Measurements from ENCODE around the gene ADGRG1.

Gene ADGRG1

DNA sequence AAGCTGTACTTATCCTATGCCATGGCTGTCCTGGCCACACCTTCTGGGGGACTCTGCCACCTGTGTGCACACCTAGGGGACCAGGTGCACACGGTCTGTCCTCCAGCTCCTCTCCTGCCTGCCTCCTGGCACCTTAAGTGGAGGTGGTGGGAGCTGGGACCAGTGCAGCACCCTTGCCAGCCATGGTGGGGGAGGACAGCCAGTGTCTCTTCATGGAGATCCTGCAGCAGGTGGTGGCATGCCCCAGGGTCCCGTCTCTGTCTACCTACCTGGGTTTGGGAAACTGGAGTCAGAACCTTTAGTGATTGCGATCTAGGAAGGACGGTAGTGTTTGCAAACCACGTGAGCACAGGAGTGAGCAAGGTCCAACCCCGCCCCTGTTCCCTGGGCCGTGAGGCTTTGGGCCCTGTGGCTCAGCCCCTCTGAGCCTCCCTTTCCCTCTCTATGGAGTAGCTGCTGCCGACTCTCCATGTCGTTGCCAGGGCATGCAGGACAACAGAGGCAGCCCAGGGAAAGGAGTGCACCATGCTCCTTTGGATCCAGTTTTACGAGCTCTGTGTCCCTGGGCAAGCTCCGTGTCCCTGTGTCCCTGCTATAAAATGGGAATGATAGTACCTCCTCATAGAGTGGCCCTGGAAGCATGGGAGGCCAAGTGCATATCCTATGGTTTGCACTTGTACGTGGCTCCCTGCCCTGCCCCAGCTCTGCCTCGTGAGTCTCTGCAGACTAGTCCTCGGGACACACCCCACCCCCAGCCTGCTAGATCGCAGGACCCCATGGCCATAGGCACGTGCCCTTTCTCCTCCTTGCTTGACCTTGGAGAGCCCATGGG, 7.1 kb downstream of the ADGRG1 start:
- in situ Hi-C loops (cut with MboI; ENCODE audit: low sequenced_read_pairs), result no loop called here

DNA sequence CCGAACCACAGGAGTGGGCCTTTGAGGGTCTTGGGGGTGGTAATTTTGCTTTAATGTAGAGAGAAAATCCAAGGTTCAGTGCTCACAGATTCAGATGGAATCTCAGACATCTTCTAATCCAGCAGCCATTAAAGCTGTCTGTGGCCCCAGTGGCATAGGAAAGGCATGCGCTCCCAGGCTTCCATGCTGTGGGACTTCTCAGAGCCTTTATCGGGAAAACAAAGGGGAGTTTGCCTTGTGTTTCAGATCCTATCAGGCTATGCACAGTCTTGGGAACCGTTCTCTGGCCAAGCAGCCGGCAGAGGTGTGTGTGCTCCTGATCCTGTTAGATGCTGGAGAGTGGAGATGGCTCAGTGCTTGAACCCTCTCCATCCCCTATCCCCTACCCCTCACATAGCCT, 7.8 kb downstream of the ADGRG1 start:
- in situ Hi-C loops (cut with MboI; ENCODE audit: low sequenced_read_pairs), result no loop called here

DNA sequence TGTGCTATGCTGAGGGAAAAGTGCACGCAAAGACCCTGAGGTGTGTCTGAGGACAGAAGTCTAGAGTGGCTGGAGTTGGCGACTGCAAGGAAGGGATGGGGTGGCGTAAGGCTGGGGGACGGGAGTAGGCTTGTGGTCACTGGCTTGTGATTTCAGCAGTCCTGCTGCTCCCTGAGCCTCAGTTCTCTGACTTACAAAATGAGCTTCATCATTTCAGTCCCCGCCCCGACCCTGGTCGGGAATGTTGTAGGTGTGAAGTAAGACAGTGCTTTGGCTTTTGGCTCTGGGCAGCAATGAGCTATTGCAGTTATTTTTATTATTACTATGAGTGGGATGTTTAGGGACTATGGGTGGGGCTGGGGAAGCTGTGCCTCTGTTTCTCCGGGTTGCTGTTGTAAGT, 8.6 kb downstream of the ADGRG1 start:
- in situ Hi-C loops (cut with MboI; ENCODE audit: low sequenced_read_pairs), result no loop called here

DNA sequence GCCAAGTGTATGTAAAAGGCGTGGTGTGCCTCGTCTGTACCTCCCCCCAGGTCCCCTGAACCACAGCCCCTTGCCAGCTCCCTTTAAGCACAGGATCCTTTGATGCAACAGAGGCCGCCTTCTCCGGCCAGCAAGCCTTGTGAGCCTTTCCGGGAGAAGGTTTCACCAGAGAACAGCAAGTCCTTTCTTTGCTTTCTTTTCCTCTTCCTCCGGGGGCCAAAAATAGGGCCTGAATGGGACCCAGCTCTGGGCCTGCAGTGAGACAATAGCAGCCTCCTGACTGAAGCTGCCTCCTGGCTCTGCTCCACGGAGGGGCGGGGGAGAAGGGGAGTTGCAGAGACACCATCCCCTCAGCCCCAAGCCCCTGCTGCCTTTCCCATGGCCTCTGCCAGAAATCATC, 9.0 kb downstream of the ADGRG1 start:
- in situ Hi-C loops (cut with MboI; ENCODE audit: low sequenced_read_pairs), result no loop called here

DNA sequence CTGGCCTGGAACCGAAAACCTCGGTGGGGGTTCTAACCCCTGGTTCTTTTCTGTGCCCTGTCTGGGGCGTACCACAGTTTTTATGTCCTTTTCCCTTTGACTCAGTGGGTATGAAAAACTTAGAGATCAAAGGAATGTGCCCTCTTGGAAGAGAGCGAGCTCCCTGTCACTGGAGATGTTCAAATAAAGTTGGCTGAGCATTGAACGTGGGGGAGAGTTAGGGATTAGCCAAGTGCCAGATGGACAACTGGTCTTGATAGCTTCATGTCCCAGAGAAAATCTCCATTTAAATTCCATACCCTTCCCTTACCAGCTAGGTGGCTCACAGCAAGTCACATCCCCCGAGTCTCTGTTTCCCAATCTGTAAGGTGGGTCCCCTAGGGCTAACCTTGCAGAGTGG, 9.5 kb downstream of the ADGRG1 start:
- in situ Hi-C loops (cut with MboI; ENCODE audit: low sequenced_read_pairs), result no loop called here

DNA sequence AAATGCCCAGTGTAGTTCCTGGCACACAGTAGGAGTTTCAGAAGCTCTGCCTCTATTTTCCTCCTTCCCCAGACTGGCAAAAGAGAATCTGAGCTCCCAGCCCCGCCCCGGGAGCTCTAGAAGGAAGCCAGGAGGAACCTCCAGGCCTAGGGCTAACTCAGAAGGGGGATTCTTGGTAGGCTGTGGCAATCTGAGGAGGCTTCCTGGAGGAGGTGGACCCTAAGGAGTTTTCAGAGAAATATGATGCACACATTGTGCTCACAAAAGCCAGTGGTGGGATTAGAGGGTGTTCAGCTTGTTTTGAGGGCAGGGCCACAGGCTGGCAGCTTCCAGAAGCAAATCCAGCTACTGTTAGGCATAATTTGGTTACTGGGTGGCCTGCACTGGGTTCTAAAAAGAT, 10.0 kb downstream of the ADGRG1 start:
- in situ Hi-C loops (cut with MboI; ENCODE audit: low sequenced_read_pairs), result no loop called here

DNA sequence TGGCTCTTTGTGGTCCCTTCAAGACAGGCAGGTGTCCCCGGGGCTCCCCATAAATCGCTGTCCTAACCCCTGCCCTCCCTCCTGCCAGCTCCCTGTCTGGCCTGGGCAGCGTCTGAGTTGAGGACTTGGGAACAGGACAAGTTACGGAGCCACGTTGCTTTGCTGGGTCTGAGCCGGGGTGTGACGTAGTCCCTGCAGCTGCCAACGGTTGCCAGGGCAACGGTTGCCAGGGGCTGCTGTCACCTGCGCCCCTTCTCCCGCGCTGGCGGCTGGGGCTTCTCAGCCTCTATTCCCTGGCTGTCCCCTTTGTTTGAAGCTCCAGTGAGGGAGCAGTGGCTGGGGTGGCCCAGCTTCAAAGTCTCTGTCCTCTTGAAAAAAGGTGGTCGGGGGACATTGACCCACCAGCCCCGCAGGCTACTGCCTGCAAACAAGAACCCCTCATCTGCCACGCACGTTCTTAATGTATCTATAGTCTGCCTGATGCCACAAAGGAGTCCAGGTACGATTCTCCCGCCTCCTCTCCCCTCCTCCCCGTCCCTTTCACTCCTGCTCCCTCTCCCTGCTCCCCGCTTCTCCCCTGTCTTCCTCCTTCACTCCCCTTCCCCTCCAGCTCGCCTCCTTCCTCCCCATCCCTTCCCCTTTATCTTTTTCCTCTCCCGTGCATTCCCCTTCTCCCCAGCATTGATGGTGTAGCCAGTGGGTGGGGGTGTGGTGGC, 10.9 kb downstream of the ADGRG1 start:
- in situ Hi-C loops (cut with MboI; ENCODE audit: low sequenced_read_pairs), result no loop called here

DNA sequence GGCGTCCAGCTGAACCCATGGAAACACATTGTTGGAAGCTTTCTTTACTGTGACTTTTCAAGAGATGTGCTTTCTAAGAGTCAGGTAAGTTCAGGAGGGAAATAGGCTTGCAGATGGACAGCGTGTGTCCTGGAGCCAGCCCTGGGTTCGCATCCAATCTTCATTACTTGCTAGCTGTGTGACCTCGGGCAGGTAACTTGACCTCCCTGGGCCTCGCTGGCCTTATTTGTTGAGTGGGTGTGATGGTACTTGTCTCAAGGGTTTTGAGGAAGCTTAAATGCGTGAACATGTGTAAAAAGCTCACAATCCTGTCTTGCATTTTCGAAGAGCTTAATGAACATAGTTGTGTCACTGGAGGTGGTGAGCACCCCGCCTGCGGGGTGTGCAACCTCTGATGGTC, 11.8 kb downstream of the ADGRG1 start:
- in situ Hi-C loops (cut with MboI; ENCODE audit: low sequenced_read_pairs), result no loop called here

DNA sequence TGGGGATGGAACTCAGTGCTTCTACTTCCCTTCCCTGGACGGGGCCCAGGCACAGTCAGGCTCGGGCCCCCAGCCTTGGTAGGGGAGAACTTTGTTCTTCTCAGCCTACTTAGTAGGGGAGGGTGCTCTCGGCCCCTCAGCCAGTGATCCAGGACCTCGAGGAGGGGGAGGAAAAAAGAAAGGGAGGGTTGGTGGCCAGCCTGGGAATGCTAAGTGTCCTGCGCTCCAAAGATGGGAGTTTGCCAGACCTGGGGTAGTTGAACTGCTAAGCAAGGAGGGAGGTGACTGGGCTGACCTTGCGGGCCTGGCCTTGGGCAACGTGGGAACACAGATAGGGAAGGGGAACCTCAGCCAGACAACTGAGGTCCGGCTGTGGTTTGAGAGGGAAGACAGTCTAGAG, 12.2 kb downstream of the ADGRG1 start:
- in situ Hi-C loops (cut with MboI; ENCODE audit: low sequenced_read_pairs), result no loop called here

DNA sequence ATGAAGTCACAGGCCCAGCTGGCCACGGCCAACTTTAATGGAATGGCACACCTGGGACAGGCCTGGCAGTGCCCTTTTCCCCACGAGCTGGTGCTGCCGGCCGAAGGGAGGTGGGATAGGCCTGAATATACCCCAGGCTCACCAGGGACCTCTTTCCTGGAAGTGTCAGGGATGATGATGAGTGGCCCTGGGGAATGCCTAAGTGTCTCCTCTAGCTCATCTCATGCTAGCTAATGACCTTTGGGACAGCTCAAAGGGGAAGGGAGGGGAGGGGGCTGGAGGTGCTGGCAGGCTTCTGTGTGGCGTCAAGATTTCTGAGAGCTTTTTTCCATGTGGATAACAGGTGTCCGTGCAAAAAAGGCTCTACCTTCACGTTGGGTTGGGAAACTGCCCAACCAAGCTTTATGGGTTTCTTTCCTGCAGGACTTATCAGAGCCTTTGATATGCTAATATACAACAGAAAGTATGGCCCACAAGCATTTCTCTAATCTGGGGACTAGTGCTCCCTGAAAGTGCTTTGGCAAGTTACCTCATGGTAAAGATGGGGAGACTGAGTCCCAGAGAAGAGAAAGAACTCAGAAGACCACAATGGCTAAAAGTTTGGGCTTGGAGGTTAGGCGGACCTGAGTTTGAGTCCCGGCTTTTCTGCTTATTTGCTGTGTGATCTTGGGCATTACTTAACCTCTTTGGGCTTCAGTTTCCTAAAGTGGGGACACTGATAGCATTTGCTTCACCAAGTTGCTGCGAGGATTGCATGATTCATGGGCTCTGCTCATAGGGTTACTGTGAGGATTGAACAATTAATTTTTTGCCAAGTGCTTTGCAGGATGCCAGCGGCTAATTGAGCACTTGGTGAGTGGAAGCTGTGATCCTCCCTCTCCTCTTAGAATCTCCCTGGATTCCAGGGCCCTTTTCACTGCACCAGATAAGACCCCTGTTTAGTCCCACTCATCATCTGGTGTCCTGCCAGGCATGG, 14.0 kb downstream of the ADGRG1 start:
- in situ Hi-C loops (cut with MboI; ENCODE audit: low sequenced_read_pairs), result no loop called here

DNA sequence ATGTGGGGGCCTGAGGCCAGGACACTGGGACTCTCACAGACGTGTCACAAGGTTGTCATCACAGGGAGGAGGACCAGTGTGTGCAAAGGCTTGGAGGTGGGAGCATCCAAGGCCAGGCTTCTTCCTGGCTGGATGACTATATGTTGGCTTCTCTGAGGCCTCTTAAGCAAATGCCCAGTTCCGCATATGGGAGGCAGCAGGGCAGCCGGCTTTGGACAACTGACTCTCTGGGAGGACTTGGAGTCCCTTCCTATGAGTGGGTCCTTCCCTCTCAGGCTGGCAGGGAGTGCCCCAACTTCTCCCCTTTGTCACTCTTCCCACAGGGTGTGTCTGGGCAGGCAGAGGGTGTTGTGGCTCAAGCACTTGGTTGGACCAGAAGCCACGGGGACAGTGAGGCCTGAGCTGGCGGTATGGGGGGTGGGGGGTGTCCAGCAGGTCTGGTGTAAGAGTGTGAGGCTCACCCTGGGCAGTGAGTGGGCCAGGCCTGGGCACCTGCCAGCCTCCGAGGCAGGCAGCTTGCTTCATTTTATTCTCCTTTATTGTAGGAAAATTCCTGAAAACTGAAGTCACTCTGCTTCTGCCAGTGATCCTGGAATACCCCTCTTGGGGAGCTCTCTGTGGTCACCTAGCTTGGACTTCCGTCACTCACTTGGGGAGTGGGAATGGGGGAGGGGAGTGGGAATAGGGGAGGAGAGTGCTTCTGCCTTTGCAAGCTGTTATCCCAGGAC, 14.9 kb downstream of the ADGRG1 start:
- in situ Hi-C loops (cut with MboI; ENCODE audit: low sequenced_read_pairs), result no loop called here

DNA sequence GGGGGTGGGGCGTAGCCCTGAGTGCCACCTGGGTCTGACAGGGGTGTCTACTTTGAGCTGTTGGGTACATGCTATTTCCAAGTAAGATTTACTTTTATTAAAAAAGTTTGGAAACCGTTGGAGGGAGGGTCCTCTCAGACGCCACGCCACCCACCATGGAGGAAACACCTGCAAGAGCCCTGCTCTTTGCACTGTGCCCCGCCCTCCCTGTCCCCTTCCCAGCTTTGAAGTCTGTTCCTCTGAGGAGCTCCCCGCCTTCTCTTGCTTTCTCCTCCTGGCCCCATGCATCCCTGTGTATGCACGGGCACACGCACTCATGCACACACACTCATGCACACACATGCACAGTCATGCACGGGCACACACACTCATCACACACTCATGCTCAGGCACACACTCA, 15.5 kb downstream of the ADGRG1 start:
- in situ Hi-C loops (cut with MboI; ENCODE audit: low sequenced_read_pairs), result no loop called here

DNA sequence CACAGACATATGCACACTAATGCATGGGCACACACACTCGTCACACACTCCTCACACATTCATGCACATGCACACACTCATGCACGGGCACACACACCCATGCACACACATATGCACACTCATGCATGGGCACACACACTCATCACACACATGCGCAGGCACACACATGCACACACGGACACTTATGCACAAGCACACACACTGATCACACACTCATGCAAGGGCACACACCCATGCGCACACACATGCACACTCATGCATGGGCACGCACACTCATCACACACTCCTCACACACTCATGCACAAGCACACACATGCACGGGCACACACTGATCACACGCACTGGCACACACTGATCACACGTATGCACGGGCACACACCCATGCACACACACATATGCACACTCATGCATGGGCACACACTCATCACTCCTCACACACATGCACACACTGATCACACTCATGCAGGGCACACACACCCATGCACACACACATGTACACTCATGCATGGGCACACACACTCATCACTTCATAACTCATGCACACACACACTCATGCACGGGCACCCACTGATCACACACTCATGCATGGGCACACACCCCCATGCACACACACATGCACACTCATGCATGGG, 16.1 kb downstream of the ADGRG1 start:
- in situ Hi-C loops (cut with MboI; ENCODE audit: low sequenced_read_pairs), result no loop called here

DNA sequence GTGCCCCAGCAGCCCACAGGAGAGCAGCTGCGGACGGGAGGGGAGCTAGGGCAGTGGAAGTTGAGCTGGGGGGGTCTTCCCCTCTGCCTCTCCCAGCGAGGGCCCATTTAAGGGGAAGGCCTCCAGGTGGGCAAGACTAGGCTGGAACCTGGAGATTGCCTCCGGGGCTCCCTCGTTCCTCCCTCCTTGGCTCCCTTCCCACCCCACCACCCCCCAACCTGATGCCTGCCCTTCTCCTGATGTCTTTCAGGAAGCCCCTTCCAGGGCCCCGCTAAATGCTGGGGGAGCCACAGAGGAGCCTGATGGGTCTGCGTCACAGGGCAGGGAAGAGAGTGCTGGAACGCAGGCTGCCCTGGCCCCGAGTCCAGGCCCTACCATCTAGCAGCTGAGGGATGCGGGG, 16.7 kb downstream of the ADGRG1 start:
- in situ Hi-C loops (cut with MboI; ENCODE audit: low sequenced_read_pairs), result no loop called here

DNA sequence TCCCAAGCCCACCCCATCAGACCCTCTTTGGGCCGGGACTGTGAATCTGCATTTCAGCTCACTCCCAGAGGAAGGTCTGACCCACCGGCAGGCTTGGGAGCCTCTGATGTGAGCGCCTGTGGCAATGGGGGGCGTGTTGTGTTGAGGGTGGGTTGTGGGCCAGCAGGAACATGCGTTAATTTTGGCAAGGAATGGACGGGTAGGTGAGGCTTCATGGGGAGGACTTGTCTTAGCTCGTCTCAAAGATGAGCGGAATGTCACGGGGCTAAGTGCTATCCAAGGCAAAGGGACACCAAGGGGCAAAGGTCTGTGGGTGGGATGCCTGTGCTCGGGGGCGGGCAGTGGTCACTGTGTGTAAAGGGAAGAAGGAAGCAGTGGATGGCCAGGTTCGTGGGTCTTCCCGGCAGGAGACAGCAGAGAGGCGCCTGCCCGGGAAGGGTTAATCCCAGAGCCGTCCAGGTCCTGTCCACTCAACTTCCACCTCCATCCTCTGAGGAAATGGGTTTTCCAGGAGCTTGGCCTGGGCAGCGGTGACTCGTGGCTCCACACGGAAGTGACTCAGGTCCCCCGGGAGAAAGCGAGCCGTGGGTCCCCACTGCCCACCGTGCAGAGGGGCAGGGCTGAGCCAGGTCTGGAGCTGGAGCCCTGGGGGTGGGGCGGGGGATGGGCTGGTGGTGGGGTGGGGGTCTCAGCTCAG, 17.4 kb downstream of the ADGRG1 start:
- in situ Hi-C loops (cut with MboI; ENCODE audit: low sequenced_read_pairs), result no loop called here

DNA sequence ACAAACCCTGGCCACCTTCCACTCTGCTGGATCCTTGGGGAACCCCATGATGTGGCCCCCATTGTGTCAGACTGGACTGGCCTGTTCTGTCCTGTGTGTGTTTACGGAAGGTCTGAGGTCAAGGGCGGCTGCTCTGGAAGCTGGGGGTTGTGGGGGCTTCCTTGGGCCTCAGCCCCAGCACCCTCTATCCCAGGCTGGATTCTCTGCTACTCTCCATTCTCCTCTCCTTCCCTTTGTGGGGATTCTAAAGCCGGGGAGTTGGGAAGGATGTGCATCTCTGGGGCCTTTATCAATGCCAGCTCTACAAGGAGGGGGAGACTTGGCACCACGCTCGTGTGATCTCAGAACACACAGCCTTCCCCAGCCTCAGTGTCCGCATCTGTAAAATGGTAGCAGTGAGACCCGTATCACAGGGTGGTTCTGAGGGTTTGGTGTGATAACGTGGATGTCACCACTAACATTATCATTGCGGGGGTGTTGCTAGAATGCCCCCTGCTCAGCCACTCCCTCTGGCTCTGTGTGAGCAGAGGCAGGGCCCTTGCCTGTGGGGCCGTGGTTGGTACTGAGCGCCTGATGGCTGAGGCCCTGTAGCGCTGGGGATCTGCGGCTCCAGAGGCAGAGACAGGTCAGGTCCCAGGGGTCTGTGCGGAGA, 18.1 kb downstream of the ADGRG1 start:
- in situ Hi-C loops (cut with MboI; ENCODE audit: low sequenced_read_pairs), result no loop called here

DNA sequence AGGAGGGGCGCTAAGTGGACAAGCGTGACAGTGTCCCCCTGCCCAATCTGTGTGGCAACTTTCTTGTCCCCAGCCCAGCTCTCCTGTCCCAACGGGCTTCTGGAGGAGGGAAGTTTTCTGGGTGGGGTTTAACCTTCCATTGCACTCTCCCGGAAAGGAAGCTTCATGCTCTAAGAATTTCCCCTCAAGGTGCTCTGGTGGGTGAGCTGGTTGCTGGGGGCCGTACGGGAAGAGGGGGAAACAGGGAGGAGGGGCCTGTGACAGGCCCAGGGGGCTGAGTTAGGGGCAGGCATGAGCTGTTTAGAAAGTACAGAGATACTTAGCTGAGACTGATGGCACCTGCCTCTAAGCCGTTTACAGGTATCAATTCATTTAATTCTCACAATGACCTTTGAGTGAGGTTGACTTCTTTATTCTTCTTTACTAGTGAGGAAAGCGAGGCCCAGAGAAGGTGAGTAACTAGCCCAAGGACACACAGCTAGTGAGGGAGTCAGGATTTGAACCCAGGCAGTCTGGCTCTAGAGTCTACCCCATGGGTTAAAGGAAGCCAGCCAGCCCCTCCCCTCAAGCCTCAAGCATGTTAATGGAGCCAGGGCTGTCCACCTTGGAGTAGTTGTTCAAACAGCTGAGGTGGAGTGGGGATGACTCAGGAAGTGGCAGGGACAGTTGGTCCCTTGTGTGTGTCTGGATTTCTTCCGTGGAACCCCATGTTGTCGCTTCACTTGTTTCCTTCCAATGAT, 18.9 kb downstream of the ADGRG1 start:
- in situ Hi-C loops (cut with MboI; ENCODE audit: low sequenced_read_pairs), result no loop called here

DNA sequence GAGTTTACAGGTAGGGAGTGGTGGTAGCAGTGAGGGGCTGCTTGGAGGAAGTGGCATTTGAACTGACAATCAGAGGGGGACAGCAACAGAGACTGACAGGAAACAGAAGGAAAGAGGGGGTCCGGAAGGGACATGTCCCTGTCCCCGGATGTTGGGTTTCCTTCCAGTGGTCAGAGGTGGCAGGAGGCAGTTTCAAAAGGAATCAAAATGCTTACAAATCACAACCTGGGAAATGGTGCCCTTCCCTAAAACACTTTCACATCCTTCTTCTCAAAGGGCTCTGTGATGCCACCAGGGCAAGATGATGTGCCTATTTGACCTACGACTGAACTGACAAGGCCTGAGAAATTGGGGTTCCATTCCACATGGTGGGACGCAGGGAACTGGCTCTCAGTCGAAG, 19.7 kb downstream of the ADGRG1 start:
- in situ Hi-C loops (cut with MboI; ENCODE audit: low sequenced_read_pairs), result no loop called here
